HL-60 (cell line): ENCODE data around the gene ATMIN.
A peak's percentile ranks its signal among the peaks of the same experiment; 100 is the strongest.

Experiments used
- DNase-seq, 2 experiments: peaks; one replicate each; pipeline ENCODE4 v3.0.0-alpha.2; 2010 to 2020; ENCODE audit warnings: low read depth in 1 of 2, low spot score in 1 of 2
- H3K27ac ChIP-seq: fragments of 250-450 bp; sonication (Bioruptor Pico); replicated peaks from 2 replicates; pipeline ENCODE4 v1.5.1; 2020; ENCODE audit warnings: mild to moderate bottlenecking, moderate library complexity
- H3K27me3 ChIP-seq: fragments of 250-450 bp; sonication (Bioruptor Pico); 2 replicates; pipeline ENCODE4 v1.5.1; 2021; ENCODE audit warnings: mild to moderate bottlenecking, moderate library complexity; ENCODE audit not compliant: insufficient read depth, poor library complexity, severe bottlenecking
- H3K4me3 ChIP-seq: replicated peaks from 2 replicates; pipeline ENCODE4 v1.5.1; 2011; ENCODE audit warnings: mild to moderate bottlenecking, control low read depth, low read length; ENCODE audit not compliant: insufficient read depth
- GABPA ChIP-seq: IDR thresholded peaks from 2 replicates; pipeline ENCODE4 v1.6.1; 2012; ENCODE audit warnings: low read depth
- POLR2AphosphoS5 ChIP-seq: IDR thresholded peaks from 2 replicates; pipeline ENCODE4 v1.6.1; 2012; ENCODE audit warnings: low read depth
- SPI1 ChIP-seq: IDR thresholded peaks from 2 replicates; pipeline ENCODE4 v1.6.1; 2012; ENCODE audit warnings: low read depth, mild to moderate bottlenecking, borderline replicate concordance
- TF ChIP-seq, protein P1 (sequence below): IDR thresholded peaks from one replicate; pipeline ENCODE4 v1.5.1; 2011; ENCODE audit warnings: low read length, control low read depth, inconsistent platforms; ENCODE audit not compliant: insufficient read depth
- TF ChIP-seq, protein P2 (sequence below): IDR thresholded peaks from 2 replicates; pipeline ENCODE4 v1.6.1; 2012; ENCODE audit warnings: low read depth; ENCODE audit not compliant: insufficient replicate concordance

Gene ATMIN

DNA sequence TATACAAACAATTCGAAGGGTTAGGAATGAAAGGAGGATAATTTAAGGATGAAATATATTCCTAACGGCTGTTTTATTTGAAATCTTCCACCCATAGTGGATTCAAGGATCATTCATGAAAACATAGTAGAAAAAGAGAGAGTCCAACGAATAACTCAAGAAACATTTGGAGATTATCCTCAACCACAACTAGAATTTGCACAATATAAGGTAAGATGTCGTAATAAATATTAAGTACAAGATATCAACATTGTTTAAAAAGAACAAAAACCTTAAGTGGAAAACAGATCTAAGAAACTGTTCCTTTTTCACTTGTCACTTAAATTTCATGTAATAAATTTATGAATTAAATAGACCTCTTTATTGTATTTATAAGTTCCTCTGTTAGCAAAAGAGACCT lies 9.2 kb upstream of the ATMIN start:
- no peak overlapping the region for H3K27ac ChIP-seq
- H3K27me3 ChIP-seq: no peaks in the 10 kb centered on the region
- TF ChIP-seq, protein P1, sequence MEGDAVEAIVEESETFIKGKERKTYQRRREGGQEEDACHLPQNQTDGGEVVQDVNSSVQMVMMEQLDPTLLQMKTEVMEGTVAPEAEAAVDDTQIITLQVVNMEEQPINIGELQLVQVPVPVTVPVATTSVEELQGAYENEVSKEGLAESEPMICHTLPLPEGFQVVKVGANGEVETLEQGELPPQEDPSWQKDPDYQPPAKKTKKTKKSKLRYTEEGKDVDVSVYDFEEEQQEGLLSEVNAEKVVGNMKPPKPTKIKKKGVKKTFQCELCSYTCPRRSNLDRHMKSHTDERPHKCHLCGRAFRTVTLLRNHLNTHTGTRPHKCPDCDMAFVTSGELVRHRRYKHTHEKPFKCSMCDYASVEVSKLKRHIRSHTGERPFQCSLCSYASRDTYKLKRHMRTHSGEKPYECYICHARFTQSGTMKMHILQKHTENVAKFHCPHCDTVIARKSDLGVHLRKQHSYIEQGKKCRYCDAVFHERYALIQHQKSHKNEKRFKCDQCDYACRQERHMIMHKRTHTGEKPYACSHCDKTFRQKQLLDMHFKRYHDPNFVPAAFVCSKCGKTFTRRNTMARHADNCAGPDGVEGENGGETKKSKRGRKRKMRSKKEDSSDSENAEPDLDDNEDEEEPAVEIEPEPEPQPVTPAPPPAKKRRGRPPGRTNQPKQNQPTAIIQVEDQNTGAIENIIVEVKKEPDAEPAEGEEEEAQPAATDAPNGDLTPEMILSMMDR: no peak
- TF ChIP-seq POLR2AphosphoS5 (no peak), GABPA (no peak), SPI1 (no peak)
- TF ChIP-seq, protein P2, sequence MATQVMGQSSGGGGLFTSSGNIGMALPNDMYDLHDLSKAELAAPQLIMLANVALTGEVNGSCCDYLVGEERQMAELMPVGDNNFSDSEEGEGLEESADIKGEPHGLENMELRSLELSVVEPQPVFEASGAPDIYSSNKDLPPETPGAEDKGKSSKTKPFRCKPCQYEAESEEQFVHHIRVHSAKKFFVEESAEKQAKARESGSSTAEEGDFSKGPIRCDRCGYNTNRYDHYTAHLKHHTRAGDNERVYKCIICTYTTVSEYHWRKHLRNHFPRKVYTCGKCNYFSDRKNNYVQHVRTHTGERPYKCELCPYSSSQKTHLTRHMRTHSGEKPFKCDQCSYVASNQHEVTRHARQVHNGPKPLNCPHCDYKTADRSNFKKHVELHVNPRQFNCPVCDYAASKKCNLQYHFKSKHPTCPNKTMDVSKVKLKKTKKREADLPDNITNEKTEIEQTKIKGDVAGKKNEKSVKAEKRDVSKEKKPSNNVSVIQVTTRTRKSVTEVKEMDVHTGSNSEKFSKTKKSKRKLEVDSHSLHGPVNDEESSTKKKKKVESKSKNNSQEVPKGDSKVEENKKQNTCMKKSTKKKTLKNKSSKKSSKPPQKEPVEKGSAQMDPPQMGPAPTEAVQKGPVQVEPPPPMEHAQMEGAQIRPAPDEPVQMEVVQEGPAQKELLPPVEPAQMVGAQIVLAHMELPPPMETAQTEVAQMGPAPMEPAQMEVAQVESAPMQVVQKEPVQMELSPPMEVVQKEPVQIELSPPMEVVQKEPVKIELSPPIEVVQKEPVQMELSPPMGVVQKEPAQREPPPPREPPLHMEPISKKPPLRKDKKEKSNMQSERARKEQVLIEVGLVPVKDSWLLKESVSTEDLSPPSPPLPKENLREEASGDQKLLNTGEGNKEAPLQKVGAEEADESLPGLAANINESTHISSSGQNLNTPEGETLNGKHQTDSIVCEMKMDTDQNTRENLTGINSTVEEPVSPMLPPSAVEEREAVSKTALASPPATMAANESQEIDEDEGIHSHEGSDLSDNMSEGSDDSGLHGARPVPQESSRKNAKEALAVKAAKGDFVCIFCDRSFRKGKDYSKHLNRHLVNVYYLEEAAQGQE: no peak
- no peak overlapping the region for H3K4me3 ChIP-seq
- DNase-seq: no peak

DNA sequence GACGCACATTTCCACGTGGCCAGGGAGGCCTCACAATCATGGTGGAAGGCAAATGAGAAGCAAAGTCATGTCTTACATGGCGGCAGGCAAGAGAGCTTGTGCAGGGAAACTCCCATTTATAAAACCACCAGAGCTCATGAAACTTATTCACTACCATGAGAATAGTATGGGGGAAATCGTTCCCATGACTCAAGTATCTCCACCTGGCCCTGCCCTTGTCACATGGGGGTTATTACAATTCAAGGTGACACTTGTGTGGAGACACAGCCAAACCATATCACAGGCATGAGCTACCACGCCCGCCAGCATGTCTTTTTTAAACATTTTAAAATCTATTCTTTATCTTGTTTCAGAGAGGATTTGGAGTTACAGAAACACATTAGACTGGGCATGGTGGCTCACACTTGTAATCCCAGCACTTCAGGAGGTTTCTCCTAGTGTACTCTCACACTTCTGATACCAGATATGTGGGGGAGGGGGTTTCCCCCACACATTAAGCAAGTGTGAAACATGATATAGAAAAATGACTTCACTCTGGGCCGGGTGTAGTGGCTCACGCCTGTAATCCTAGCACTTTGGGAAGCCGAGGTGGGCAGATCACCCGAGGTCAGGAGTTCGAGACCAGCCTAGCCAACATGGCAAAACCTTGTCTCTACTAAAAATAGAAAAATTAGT lies 5.6 kb upstream of the ATMIN start:
- TF ChIP-seq, protein P1: no peak
- TF ChIP-seq SPI1 (no peak), GABPA (no peak), POLR2AphosphoS5 (no peak)
- TF ChIP-seq, protein P2: no peak
- H3K27ac ChIP-seq: no peak overlapping the region

DNA sequence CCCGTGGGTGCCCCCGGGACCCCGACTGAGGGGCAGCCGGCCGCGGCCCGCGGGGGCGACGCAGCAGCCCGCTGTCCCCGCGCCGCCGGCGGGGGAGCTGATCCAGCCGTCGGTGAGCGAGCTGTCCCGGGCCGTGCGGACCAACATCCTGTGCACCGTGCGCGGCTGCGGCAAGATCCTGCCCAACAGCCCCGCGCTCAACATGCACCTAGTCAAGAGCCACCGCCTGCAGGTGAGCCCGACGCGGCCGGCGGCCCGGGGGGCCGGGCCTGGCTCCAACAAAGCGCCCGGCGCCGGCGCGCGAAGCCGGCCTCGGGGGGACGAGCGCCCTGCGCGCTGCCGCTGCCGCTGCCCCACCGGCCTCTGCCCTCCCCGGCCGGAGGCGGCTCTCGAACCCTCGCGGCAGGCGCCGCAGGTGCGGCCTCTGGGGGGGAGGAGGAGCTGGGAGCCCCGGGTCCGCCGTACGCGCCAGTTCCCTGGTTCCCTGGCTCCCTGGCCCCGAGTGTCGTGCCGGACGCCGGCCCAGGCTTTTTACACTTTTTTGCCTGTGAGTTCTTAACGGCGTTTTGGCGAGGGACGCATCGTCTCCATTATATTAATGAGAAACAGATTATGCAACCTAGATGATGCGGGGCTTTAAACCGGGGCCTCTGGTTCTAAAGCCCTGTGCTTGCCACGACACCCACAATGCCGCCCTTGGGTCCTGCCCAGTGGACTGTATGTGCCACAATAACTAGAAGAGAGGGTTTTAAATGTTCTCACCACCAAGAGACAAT lies 521 bp downstream of the ATMIN start:
- no peaks in the 10 kb centered on the region for H3K27me3 ChIP-seq
- peak overlapping the region; percentile 45 for H3K27ac ChIP-seq
- H3K4me3 ChIP-seq: peak overlapping the region; percentile 76
- peak; percentile 21 to 40 for DNase-seq
- TF ChIP-seq, protein P1: no peak
- TF ChIP-seq, protein P2: no peak
- no peak for TF ChIP-seq GABPA
- TF ChIP-seq POLR2AphosphoS5: no peak
- TF ChIP-seq SPI1: no peak

More for the DNA sequence above, 5.6 kb upstream of the ATMIN start:
- no peak for DNase-seq
- Histone ChIP-seq H3K4me3 (no peak overlapping the region), H3K27me3 (no peaks in the 10 kb centered on the region)
